ENCODE measurements around the gene CT45A3. TPM values are rescaled to one million over a fixed set of nuclear protein-coding genes. Genes with fewer than 3 reads are reported as not detected.
"Not testable (repeated sequence)": the region's sequence is repeated elsewhere in the genome, so short reads cannot be mapped to it uniquely, and the experiment has no call there.

CT45A3 gene
- total RNA-seq, 1 experiment from 2014 or later: not detected

- BruUV-seq (replicated peaks): no TSS peak
- Mint-ChIP-seq H3K27ac (ENCODE audit: unreplicated experiment) (no peak overlapping the region), H3K27me3 (ENCODE audit: insufficient read depth, unreplicated experiment) (no peaks in the 10 kb centered on the region), H3K36me3 (ENCODE audit: insufficient read depth, unreplicated experiment) (no peaks in the 10 kb centered on the region), H3K4me1 (ENCODE audit: low read depth, unreplicated experiment) (no peaks in the 10 kb centered on the region), H3K9me3 (ENCODE audit: unreplicated experiment) (no peaks in the 10 kb centered on the region), H3K4me3 (ENCODE audit: unreplicated experiment) (no peak overlapping the region)
- ChIA-PET POLR2A (no interaction called here), CTCF (no interaction called here)
- Histone ChIP-seq H3K4me3 (ENCODE audit: low read depth, low read length) (no peak overlapping the region), H3K9me3 (no peaks in the 10 kb centered on the region), H3K4me1 (no peaks in the 10 kb centered on the region), H3K27me3 (replicated peaks; ENCODE audit: control insufficient read depth, insufficient read depth, low read length) (no peaks in the 10 kb centered on the region), H3K36me3 (ENCODE audit: control insufficient read depth, insufficient read depth, low read length) (no peaks in the 10 kb centered on the region)
- peak in 1 of 2 experiments; percentile 17 for TF ChIP-seq CTCF (IDR thresholded peaks at IDR 0.05; ENCODE audit: insufficient read depth in 1 of 2, low read depth in 1 of 2, low read length in 1 of 2, severe bottlenecking in 1 of 2, unreplicated experiment in 1 of 2)
- intact Hi-C loops (cut with micrococcal nuclease; ENCODE audit: unreplicated experiment): no loop called here
- peak in 1 of 2 experiments; percentile 37 for DNase-seq
These were observed 27.3 kb downstream of the CT45A3 start for GRCh38 chrX:135740681-135741149.

- no TSS peak for BruUV-seq (replicated peaks)
- TF ChIP-seq CTCF (IDR thresholded peaks at IDR 0.05; ENCODE audit: insufficient read depth in 1 of 2, low read depth in 1 of 2, low read length in 1 of 2, severe bottlenecking in 1 of 2, unreplicated experiment in 1 of 2): no peak
- Mint-ChIP-seq H3K9me3 (ENCODE audit: unreplicated experiment) (no peaks in the 10 kb centered on the region), H3K27ac (ENCODE audit: unreplicated experiment) (no peak overlapping the region), H3K36me3 (ENCODE audit: insufficient read depth, unreplicated experiment) (no peaks in the 10 kb centered on the region), H3K27me3 (ENCODE audit: insufficient read depth, unreplicated experiment) (no peaks in the 10 kb centered on the region), H3K4me3 (ENCODE audit: unreplicated experiment) (no peak overlapping the region), H3K4me1 (ENCODE audit: low read depth, unreplicated experiment) (no peaks in the 10 kb centered on the region)
- intact Hi-C loops (cut with micrococcal nuclease; ENCODE audit: unreplicated experiment): loop anchor here (5.0 kb wide), 1 partner anchor 195 kb away; no protein-coding TSS in a partner anchor
- Histone ChIP-seq H3K9me3 (no peaks in the 10 kb centered on the region), H3K36me3 (ENCODE audit: control insufficient read depth, insufficient read depth, low read length) (no peaks in the 10 kb centered on the region), H3K4me1 (no peaks in the 10 kb centered on the region), H3K4me3 (ENCODE audit: low read depth, low read length) (no peak overlapping the region), H3K27me3 (replicated peaks; ENCODE audit: control insufficient read depth, insufficient read depth, low read length) (no peaks in the 10 kb centered on the region)
- CTCF ChIA-PET: no interaction called here
- no peak for DNase-seq
- POLR2A ChIA-PET: no interaction called here
These were observed 30.5 kb downstream of the CT45A3 start for GRCh38 chrX:135737366-135738071.

GRCh38 chrX:135734666-135735065 is 33.3 kb downstream of the CT45A3 start:
- H3K4me3 Mint-ChIP-seq (ENCODE audit: unreplicated experiment); POLR2A ChIA-PET; H3K36me3 ChIP-seq (ENCODE audit: control insufficient read depth, insufficient read depth, low read length); H3K4me1 ChIP-seq; BruUV-seq (replicated peaks); H3K27ac Mint-ChIP-seq (ENCODE audit: unreplicated experiment); H3K27me3 ChIP-seq (replicated peaks; ENCODE audit: control insufficient read depth, insufficient read depth, low read length); H3K4me1 Mint-ChIP-seq (ENCODE audit: low read depth, unreplicated experiment); H3K9me3 ChIP-seq; DNase-seq; CTCF ChIA-PET; H3K36me3 Mint-ChIP-seq (ENCODE audit: insufficient read depth, unreplicated experiment); H3K9me3 Mint-ChIP-seq (ENCODE audit: unreplicated experiment); H3K27me3 Mint-ChIP-seq (ENCODE audit: insufficient read depth, unreplicated experiment); H3K4me3 ChIP-seq (ENCODE audit: low read depth, low read length): not testable (repeated sequence)
- intact Hi-C loops (cut with micrococcal nuclease; ENCODE audit: unreplicated experiment): loop anchor here (5.0 kb wide), 1 partner anchor 198 kb away; no protein-coding TSS in a partner anchor
